HepG2 (cell line): ENCODE measurements around the gene GAS1. TPM values are rescaled to one million over a fixed set of nuclear protein-coding genes. Genes with fewer than 3 reads are reported as not detected.

Source experiments
- ATAC-seq: fragments of 200-7000 bp; cut with Tn5 transposase; 3 replicates; pipeline ENCODE4 v1.9.1; 2020; ENCODE audit warnings: mild to moderate bottlenecking, moderate library complexity
- BruUV-seq: library from RNA; stranded (reverse); fragments of 400-500 nt; replicated peaks from 2 replicates; lab custom pipeline; 2021; lab: Mats Ljungman, UMichigan
- CTCF ChIA-PET: fragments of 300-600 bp; formaldehyde crosslinking; extraction: SDS; loops from one replicate; lab custom pipeline; 2021; ENCODE audit warnings: low total read pairs, inconsistent platforms, low intra/inter-chr PET ratio; lab: Yijun Ruan, JAX
- POLR2A ChIA-PET: fragments of 350-600 bp; sonication (Branson Sonifier 250); formaldehyde crosslinking; loops from one replicate; lab custom pipeline; 2020; ENCODE audit warnings: antibody characterized with exemption, inconsistent platforms; lab: Yijun Ruan, JAX
- DNase-seq: peaks from one replicate; pipeline ENCODE4 v3.0.0-alpha.2; 2015; ENCODE audit warnings: low spot score
- FAIRE-seq: peaks from 3 replicates; lab custom pipeline; 2011; peaks lifted over from hg19 to GRCh38; lab: Jason Lieb, UNC
- H2AFZ ChIP-seq: one replicate; pipeline ENCODE4 v1.6.1; 2011; ENCODE audit warnings: low read length, inconsistent platforms
- H3K27ac ChIP-seq: fragments of 300-600 bp; 3 replicates; pipeline ENCODE4 v1.8.0; 2011; ENCODE audit warnings: mixed run types, mild to moderate bottlenecking, mixed read lengths, low read length, inconsistent platforms; ENCODE audit not compliant: insufficient read depth; ENCODE audit errors: extremely low read length
- H3K27me3 ChIP-seq, 2 experiments: fragments of 200-600 bp in 1 of 2; 2 replicates in 1 of 2; 3 replicates in 1 of 2; pipeline versions ENCODE4 v1.6.0 to v1.8.0; 2011; ENCODE audit warnings: low read length in 2 of 2, mild to moderate bottlenecking in 2 of 2, moderate library complexity in 2 of 2, inconsistent platforms in 1 of 2; ENCODE audit not compliant: insufficient read depth in 2 of 2, control insufficient read depth in 1 of 2
- H3K36me3 ChIP-seq, 2 experiments: fragments of 200-600 bp in 1 of 2; replicated peaks in 1 of 2; 2 replicates in 1 of 2; 3 replicates in 1 of 2; pipeline versions ENCODE4 v1.5.1 to v1.8.0; 2011; ENCODE audit warnings: low read length in 2 of 2, inconsistent platforms in 1 of 2; ENCODE audit not compliant: insufficient read depth in 2 of 2, control insufficient read depth in 1 of 2
- H3K4me1 ChIP-seq: 2 replicates; pipeline ENCODE4 v1.5.1; 2012; ENCODE audit warnings: low read length, inconsistent platforms; ENCODE audit not compliant: insufficient read depth
- H3K4me2 ChIP-seq: 2 replicates; pipeline ENCODE4 v1.6.0; 2011; ENCODE audit warnings: low read depth, low read length, inconsistent platforms
- H3K4me3 ChIP-seq, 3 experiments: fragments of 200-600 bp in 1 of 3; sonication (generic), shearing (Covaris generic) in 1 of 3; replicated peaks in 1 of 3; 2 replicates each; pipeline ENCODE4 v1.5.1; 2011 to 2016; ENCODE audit warnings: low read length in 3 of 3, inconsistent platforms in 2 of 3, low read depth in 2 of 3, mild to moderate bottlenecking in 2 of 3, control low read depth in 1 of 3, mixed read lengths in 1 of 3; ENCODE audit not compliant: insufficient read depth in 1 of 3
- H3K79me2 ChIP-seq: one replicate; pipeline ENCODE4 v1.6.1; 2011; ENCODE audit warnings: low read length, inconsistent platforms; ENCODE audit not compliant: insufficient read depth
- H3K9ac ChIP-seq: 2 replicates; pipeline ENCODE4 v1.6.0; 2011; ENCODE audit warnings: mild to moderate bottlenecking, low read depth, low read length, inconsistent platforms; ENCODE audit not compliant: insufficient read depth
- H3K9me3 ChIP-seq: 2 replicates; pipeline ENCODE4 v1.5.1; 2012; ENCODE audit warnings: mild to moderate bottlenecking, low read length
- H4K20me1 ChIP-seq: 2 replicates; pipeline ENCODE4 v1.6.0; 2011; ENCODE audit warnings: inconsistent platforms, mild to moderate bottlenecking, low read length, moderate library complexity; ENCODE audit not compliant: insufficient read depth
- CEBPG ChIP-seq: IDR thresholded peaks from 2 replicates; pipeline ENCODE4 v1.6.1; 2016
- CTCF ChIP-seq: sonication (generic); formaldehyde crosslinking; IDR thresholded peaks from 2 replicates; pipeline ENCODE4 v1.5.0; 2020; ENCODE audit warnings: mild to moderate bottlenecking, missing genetic modification reagents, moderate library complexity
- GATAD1 ChIP-seq: IDR thresholded peaks from 2 replicates; pipeline ENCODE4 v1.6.1; 2016; ENCODE audit warnings: missing genetic modification reagents, missing compliant biosample characterization
- HNRNPUL1 ChIP-seq: fragments of 200-400 bp; formaldehyde crosslinking; IDR thresholded peaks from 2 replicates; pipeline ENCODE4 v1.6.1; 2017; ENCODE audit warnings: low read depth, mild to moderate bottlenecking, low read length, moderate library complexity
- MIXL1 ChIP-seq: IDR thresholded peaks from 2 replicates; pipeline ENCODE4 v1.6.1; 2016
- NR2F1 ChIP-seq, 2 experiments: fragments of 450-650 bp in 1 of 2; formaldehyde crosslinking in 1 of 2; IDR thresholded peaks; 2 replicates each; pipeline versions ENCODE4 v1.5.0 to v1.6.1; 2016 to 2020; ENCODE audit warnings: mild to moderate bottlenecking in 1 of 2, missing compliant biosample characterization in 1 of 2, missing genetic modification reagents in 1 of 2, moderate library complexity in 1 of 2
- ONECUT2 ChIP-seq: sonication (generic); formaldehyde crosslinking; IDR thresholded peaks from 2 replicates; pipeline ENCODE4 v1.4.0; 2020; ENCODE audit warnings: missing genetic modification reagents
- PLRG1 ChIP-seq: fragments of 450-650 bp; conservative IDR thresholded peaks from 2 replicates; pipeline ENCODE4 v1.6.1; 2016
- RAD51 ChIP-seq: fragments of 450-650 bp; IDR thresholded peaks from 2 replicates; pipeline ENCODE4 v1.6.1; 2016; ENCODE audit warnings: borderline replicate concordance
- SIX4 ChIP-seq: sonication (generic); formaldehyde crosslinking; IDR thresholded peaks from 2 replicates; pipeline ENCODE4 v1.4.0; 2020; ENCODE audit warnings: missing genetic modification reagents
- SOX13 ChIP-seq, 3 experiments: fragments of 450-650 bp in 1 of 3; sonication (generic) in 1 of 3; formaldehyde crosslinking in 1 of 3; IDR thresholded peaks in 2 of 3; conservative IDR thresholded peaks in 1 of 3; 2 replicates each; pipeline versions ENCODE4 v1.5.0 to v1.6.1; 2016 to 2020; ENCODE audit warnings: antibody characterized with exemption in 1 of 3, mild to moderate bottlenecking in 1 of 3, missing compliant biosample characterization in 1 of 3, missing genetic modification reagents in 1 of 3, moderate library complexity in 1 of 3
- ZBTB7A ChIP-seq: sonication (generic); formaldehyde crosslinking; IDR thresholded peaks from 2 replicates; pipeline ENCODE4 v1.8.0; 2022; ENCODE audit warnings: mild to moderate bottlenecking, missing genetic modification reagents
- ZNF296 ChIP-seq: sonication (generic); formaldehyde crosslinking; conservative IDR thresholded peaks from 2 replicates; pipeline ENCODE4 v1.5.0; 2020; ENCODE audit warnings: mild to moderate bottlenecking, missing genetic modification reagents
- WGBS: methylation state at CpG from one replicate; pipeline ENCODE4 v1.1.6; 2017; ENCODE audit warnings: low lambda C conversion rate; 5-methylcytosine and 5-hydroxymethylcytosine counted together
- in situ Hi-C: cut with HindIII; loops from 2 replicates; pipeline ENCODE4 v1.10.0; 2017; ENCODE audit warnings: low pct_unique_long_range_greater_than_20kb; ENCODE audit not compliant: extremely low pct_ligation_motif_present
- intact Hi-C: fragments of 100-400 bp; cut with micrococcal nuclease; formaldehyde crosslinking; loops from one replicate; pipeline ENCODE4 v1.10.0; 2022; ENCODE audit not compliant: unreplicated experiment
- polyA plus RNA-seq, 8 experiments: library from polyadenylated mRNA; depleted of rRNA in 3 of 8; stranded (reverse) in 7 of 8; unstranded in 1 of 8; fragments of >200 nt; fragmentation: Illumina TruSeq in 4 of 8; extraction: Trizol in 4 of 8; gene quantifications; 2 replicates each; pipeline versions ENCODE4 v1.2.1 to v1.2.3, GENCODE V29; 2011 to 2016; ENCODE audit warnings: low read depth in 4 of 8, missing spikeins in 1 of 8, mixed read lengths in 1 of 8; ENCODE audit not compliant: insufficient read depth in 1 of 8
- total RNA-seq, 5 experiments: library from RNA; depleted of rRNA; stranded (reverse); fragments of >200 nt; fragmentation: Illumina TruSeq; extraction: Trizol; gene quantifications; 2 replicates each; pipeline ENCODE4 v1.2.3, GENCODE V29; 2016; ENCODE audit warnings: low read depth in 1 of 5
- TF ChIP-seq, protein P1 (sequence below): sonication (generic); formaldehyde crosslinking; IDR thresholded peaks from 2 replicates; pipeline ENCODE4 v1.4.0; 2020; ENCODE audit warnings: missing genetic modification reagents
- TF ChIP-seq, protein P2 (sequence below): sonication (generic); formaldehyde crosslinking; IDR thresholded peaks from 2 replicates; pipeline ENCODE4 v1.4.0; 2020; ENCODE audit warnings: mild to moderate bottlenecking, missing genetic modification reagents
- TF ChIP-seq, protein P3 (sequence below): sonication (generic); formaldehyde crosslinking; IDR thresholded peaks from 2 replicates; pipeline ENCODE4 v1.9.0; 2021; ENCODE audit warnings: missing genetic modification reagents, borderline replicate concordance

Gene GAS1
- total and polyA plus RNA-seq, 2 of the 13 experiments (the other 11 are each of a cell fraction or from before 2014, with no cell fraction given), result not detected

GRCh38 chr9:86968258-86968920 lies 21.1 kb upstream of the GAS1 start:
- no peak overlapping the region for H2AFZ ChIP-seq
- BruUV-seq, result no TSS peak
- ChIA-PET POLR2A (no interaction called here), CTCF (no interaction called here)
- no peaks in the 10 kb centered on the region for H4K20me1 ChIP-seq
- H3K4me2 ChIP-seq, result no peak overlapping the region
- H3K27me3 ChIP-seq, result peaks cover 0 to 9% of the 10 kb centered on the region in 2 experiments; a peak in 1 of 5 replicates
- H3K36me3 ChIP-seq, result no peaks in the 10 kb centered on the region
- no peak overlapping the region for H3K4me3 ChIP-seq
- no peaks in the 10 kb centered on the region for H3K4me1 ChIP-seq
- no peak overlapping the region for H3K27ac ChIP-seq
- no peak overlapping the region for H3K9ac ChIP-seq
- DNase-seq (no peak), FAIRE-seq (no peak), ATAC-seq (no peak)
- in situ Hi-C loops, result no loop called here
- no peaks in the 10 kb centered on the region for H3K79me2 ChIP-seq
- TF ChIP-seq HNRNPUL1 (no peak), CEBPG (CRISPR knock-in tag) (no peak), SIX4 (CRISPR knock-in tag) (no peak), ONECUT2 (CRISPR knock-in tag) (no peak), RAD51 (no peak), MIXL1 (no peak), SOX13 (IDR thresholded peaks at IDR 0.05) (no peak), SOX13 (CRISPR knock-in tag; conservative IDR thresholded peaks at IDR 0.05 in 1 of 2, IDR thresholded peaks at IDR 0.05 in 1 of 2) (no peak), GATAD1 (CRISPR knock-in tag) (no peak), CTCF (CRISPR knock-in tag) (no peak), PLRG1 (no peak), ZNF296 (CRISPR knock-in tag) (no peak), ZBTB7A (CRISPR knock-in tag) (no peak), NR2F1 (CRISPR knock-in tag; IDR thresholded peaks at IDR 0.05) (no peak)
- TF ChIP-seq, protein P1, sequence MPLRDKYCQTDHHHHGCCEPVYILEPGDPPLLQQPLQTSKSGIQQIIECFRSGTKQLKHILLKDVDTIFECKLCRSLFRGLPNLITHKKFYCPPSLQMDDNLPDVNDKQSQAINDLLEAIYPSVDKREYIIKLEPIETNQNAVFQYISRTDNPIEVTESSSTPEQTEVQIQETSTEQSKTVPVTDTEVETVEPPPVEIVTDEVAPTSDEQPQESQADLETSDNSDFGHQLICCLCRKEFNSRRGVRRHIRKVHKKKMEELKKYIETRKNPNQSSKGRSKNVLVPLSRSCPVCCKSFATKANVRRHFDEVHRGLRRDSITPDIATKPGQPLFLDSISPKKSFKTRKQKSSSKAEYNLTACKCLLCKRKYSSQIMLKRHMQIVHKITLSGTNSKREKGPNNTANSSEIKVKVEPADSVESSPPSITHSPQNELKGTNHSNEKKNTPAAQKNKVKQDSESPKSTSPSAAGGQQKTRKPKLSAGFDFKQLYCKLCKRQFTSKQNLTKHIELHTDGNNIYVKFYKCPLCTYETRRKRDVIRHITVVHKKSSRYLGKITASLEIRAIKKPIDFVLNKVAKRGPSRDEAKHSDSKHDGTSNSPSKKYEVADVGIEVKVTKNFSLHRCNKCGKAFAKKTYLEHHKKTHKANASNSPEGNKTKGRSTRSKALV (CRISPR knock-in tag), result no peak
- TF ChIP-seq, protein P2, sequence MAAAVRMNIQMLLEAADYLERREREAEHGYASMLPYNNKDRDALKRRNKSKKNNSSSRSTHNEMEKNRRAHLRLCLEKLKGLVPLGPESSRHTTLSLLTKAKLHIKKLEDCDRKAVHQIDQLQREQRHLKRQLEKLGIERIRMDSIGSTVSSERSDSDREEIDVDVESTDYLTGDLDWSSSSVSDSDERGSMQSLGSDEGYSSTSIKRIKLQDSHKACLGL (CRISPR knock-in tag), result no peak
- TF ChIP-seq, protein P3, sequence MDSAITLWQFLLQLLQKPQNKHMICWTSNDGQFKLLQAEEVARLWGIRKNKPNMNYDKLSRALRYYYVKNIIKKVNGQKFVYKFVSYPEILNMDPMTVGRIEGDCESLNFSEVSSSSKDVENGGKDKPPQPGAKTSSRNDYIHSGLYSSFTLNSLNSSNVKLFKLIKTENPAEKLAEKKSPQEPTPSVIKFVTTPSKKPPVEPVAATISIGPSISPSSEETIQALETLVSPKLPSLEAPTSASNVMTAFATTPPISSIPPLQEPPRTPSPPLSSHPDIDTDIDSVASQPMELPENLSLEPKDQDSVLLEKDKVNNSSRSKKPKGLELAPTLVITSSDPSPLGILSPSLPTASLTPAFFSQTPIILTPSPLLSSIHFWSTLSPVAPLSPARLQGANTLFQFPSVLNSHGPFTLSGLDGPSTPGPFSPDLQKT (CRISPR knock-in tag), result no peak
- no peaks in the 10 kb centered on the region for H3K9me3 ChIP-seq
- 19% methylated on average over 6 of the region's 8 CpGs for WGBS
- intact Hi-C loops, result no loop called here
